Neural cell (in vitro differentiated cells): ENCODE measurements around the gene PLA2G6. TPM values are rescaled to one million over a fixed set of nuclear protein-coding genes. Genes with fewer than 3 reads are reported as not detected.

ENCODE experiments used
- H2AFZ ChIP-seq: fragments of 200-600, 300-800 bp; sonication (generic), shearing (Covaris generic); 2 replicates; pipeline ENCODE4 v1.6.0; 2014; ENCODE audit warnings: low read depth, mild to moderate bottlenecking, antibody characterized with exemption, low read length, moderate library complexity
- H3F3A ChIP-seq: fragments of 200-600 bp; shearing (Covaris generic); 2 replicates; pipeline ENCODE4 v1.6.1; 2016; ENCODE audit warnings: mild to moderate bottlenecking, moderate library complexity, mixed read lengths, antibody characterized with exemption, low read length; ENCODE audit not compliant: insufficient read depth, poor library complexity, severe bottlenecking
- H3K27ac ChIP-seq: fragments of 200-600, 300-800 bp; sonication (generic), shearing (Covaris generic); 2 replicates; pipeline ENCODE4 v1.5.1; 2014; ENCODE audit warnings: mild to moderate bottlenecking, low read length, moderate library complexity
- H3K27me3 ChIP-seq: fragments of 300-800, 200-600 bp; sonication (generic), shearing (Covaris generic); 2 replicates; pipeline ENCODE4 v1.6.0; 2014; ENCODE audit warnings: mild to moderate bottlenecking, low read depth, low read length, moderate library complexity; ENCODE audit not compliant: insufficient read depth
- H3K36me3 ChIP-seq: fragments of 300-800, 200-600 bp; sonication (generic), shearing (Covaris generic); 2 replicates; pipeline ENCODE4 v1.5.1; 2014; ENCODE audit warnings: mild to moderate bottlenecking, antibody characterized with exemption, low read length, moderate library complexity; ENCODE audit not compliant: insufficient read depth
- H3K4me2 ChIP-seq: fragments of 300-800, 200-600 bp; sonication (generic), shearing (Covaris generic); 2 replicates; pipeline ENCODE4 v1.6.0; 2014; ENCODE audit warnings: mild to moderate bottlenecking, low read length
- H3K4me3 ChIP-seq: fragments of 300-800, 200-600 bp; sonication (generic), shearing (Covaris generic); 2 replicates; pipeline ENCODE4 v1.5.1; 2014; ENCODE audit warnings: mild to moderate bottlenecking, low read length, moderate library complexity
- H3K79me2 ChIP-seq: fragments of 200-600 bp; shearing (Covaris generic); replicated peaks from 2 replicates; pipeline ENCODE4 v1.6.0; 2014; ENCODE audit warnings: mild to moderate bottlenecking, low read length, moderate library complexity; ENCODE audit not compliant: insufficient read depth
- H3K9ac ChIP-seq: fragments of 300-800, 200-600 bp; sonication (generic), shearing (Covaris generic); 2 replicates; pipeline ENCODE4 v1.6.1; 2016; ENCODE audit warnings: mild to moderate bottlenecking, low read length, mixed read lengths
- H3K9me2 ChIP-seq: fragments of 200-600 bp; shearing (Covaris generic); 2 replicates; pipeline ENCODE4 v1.6.1; 2016; ENCODE audit warnings: mild to moderate bottlenecking, low read length, mixed read lengths; ENCODE audit not compliant: insufficient read depth
- H3K9me3 ChIP-seq: fragments of 200-600, 300-800 bp; sonication (generic), shearing (Covaris generic); 2 replicates; pipeline ENCODE4 v1.6.1; 2016; ENCODE audit warnings: mild to moderate bottlenecking, mixed run types, low read length, moderate library complexity, mixed read lengths
- H4K20me1 ChIP-seq: fragments of 200-600 bp; shearing (Covaris generic); 2 replicates; pipeline ENCODE4 v1.6.1; 2016; ENCODE audit warnings: mild to moderate bottlenecking, mixed run types; ENCODE audit not compliant: insufficient read depth
- EP300 ChIP-seq: fragments of 450-650 bp; conservative IDR thresholded peaks from 2 replicates; pipeline ENCODE4 v1.6.1; 2014; ENCODE audit warnings: antibody characterized with exemption, mild to moderate bottlenecking, moderate library complexity; ENCODE audit not compliant: poor library complexity, severe bottlenecking
- EZH2 ChIP-seq: fragments of 200-600, 300-800 bp; shearing (Covaris generic), sonication (generic); IDR thresholded peaks from 2 replicates; pipeline ENCODE4 v1.6.1; 2014; ENCODE audit warnings: antibody characterized with exemption, low read length, borderline replicate concordance, mild to moderate bottlenecking; ENCODE audit not compliant: insufficient read depth, poor library complexity, severe bottlenecking
- MXI1 ChIP-seq: fragments of 450-650 bp; conservative IDR thresholded peaks from 2 replicates; pipeline ENCODE4 v1.6.1; 2014; ENCODE audit warnings: antibody characterized with exemption, mild to moderate bottlenecking; ENCODE audit not compliant: poor library complexity, severe bottlenecking
- POLR2AphosphoS5 ChIP-seq: IDR thresholded peaks from 2 replicates; pipeline ENCODE4 v1.6.1; 2012
- RAD21 ChIP-seq: fragments of 450-650 bp; conservative IDR thresholded peaks from 2 replicates; pipeline ENCODE4 v1.6.1; 2014; ENCODE audit warnings: antibody characterized with exemption, mild to moderate bottlenecking, moderate library complexity
- SMC3 ChIP-seq: fragments of 450-650 bp; conservative IDR thresholded peaks from 2 replicates; pipeline ENCODE4 v1.6.1; 2014; ENCODE audit warnings: antibody characterized with exemption, mild to moderate bottlenecking, moderate library complexity; ENCODE audit not compliant: poor library complexity
- TAF1 ChIP-seq: IDR thresholded peaks from 2 replicates; pipeline ENCODE4 v1.6.1; 2012; ENCODE audit warnings: low read depth
- polyA plus RNA-seq: library from polyadenylated mRNA; depleted of rRNA; stranded (reverse); fragments of >200 nt; gene quantifications from 2 replicates; pipeline ENCODE4 v1.2.3, GENCODE V29; 2014
- TF ChIP-seq, protein P1 (sequence below): IDR thresholded peaks from 2 replicates; pipeline ENCODE4 v1.6.1; 2012; ENCODE audit warnings: borderline replicate concordance
- TF ChIP-seq, protein P2 (sequence below): fragments of 450-650 bp; IDR thresholded peaks from 2 replicates; pipeline ENCODE4 v1.5.1; 2014; ENCODE audit warnings: antibody characterized with exemption, mild to moderate bottlenecking, moderate library complexity; ENCODE audit not compliant: poor library complexity, severe bottlenecking

The PLA2G6 gene
- polyA plus RNA-seq, 1 donor from 2014 or later: 18.5 TPM

DNA sequence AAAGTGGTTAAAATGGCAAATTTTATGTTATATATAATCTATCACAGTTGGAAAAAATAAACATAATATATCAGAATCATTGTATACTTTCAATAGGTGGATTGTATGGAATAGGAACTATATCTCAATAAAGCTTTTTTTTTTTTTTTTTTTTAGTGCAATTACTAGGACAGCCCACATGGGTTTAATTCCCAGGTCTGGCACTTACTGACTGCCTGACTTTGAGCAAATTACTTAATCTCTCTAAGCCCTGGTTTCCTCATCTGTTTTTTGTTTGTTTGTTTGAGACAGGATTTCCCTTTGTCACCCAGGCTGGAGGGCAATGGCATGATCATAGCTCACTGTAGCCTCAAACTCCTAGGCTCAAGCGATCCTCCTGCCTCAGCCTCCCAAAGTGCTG lies 45.0 kb downstream of the PLA2G6 start:
- H3K4me3 ChIP-seq: no peak overlapping the region
- H3K9me3 ChIP-seq: no peaks in the 10 kb centered on the region
- no peaks in the 10 kb centered on the region for H3F3A ChIP-seq
- no peaks in the 10 kb centered on the region for H3K27me3 ChIP-seq
- H2AFZ ChIP-seq: no peak overlapping the region
- H3K79me2 ChIP-seq: no peaks in the 10 kb centered on the region
- no peaks in the 10 kb centered on the region for H3K36me3 ChIP-seq
- no peaks in the 10 kb centered on the region for H3K9me2 ChIP-seq
- H3K27ac ChIP-seq: no peak overlapping the region
- no peaks in the 10 kb centered on the region for H4K20me1 ChIP-seq
- no peak overlapping the region for H3K4me2 ChIP-seq
- H3K9ac ChIP-seq: no peak overlapping the region
- TF ChIP-seq, protein P1, sequence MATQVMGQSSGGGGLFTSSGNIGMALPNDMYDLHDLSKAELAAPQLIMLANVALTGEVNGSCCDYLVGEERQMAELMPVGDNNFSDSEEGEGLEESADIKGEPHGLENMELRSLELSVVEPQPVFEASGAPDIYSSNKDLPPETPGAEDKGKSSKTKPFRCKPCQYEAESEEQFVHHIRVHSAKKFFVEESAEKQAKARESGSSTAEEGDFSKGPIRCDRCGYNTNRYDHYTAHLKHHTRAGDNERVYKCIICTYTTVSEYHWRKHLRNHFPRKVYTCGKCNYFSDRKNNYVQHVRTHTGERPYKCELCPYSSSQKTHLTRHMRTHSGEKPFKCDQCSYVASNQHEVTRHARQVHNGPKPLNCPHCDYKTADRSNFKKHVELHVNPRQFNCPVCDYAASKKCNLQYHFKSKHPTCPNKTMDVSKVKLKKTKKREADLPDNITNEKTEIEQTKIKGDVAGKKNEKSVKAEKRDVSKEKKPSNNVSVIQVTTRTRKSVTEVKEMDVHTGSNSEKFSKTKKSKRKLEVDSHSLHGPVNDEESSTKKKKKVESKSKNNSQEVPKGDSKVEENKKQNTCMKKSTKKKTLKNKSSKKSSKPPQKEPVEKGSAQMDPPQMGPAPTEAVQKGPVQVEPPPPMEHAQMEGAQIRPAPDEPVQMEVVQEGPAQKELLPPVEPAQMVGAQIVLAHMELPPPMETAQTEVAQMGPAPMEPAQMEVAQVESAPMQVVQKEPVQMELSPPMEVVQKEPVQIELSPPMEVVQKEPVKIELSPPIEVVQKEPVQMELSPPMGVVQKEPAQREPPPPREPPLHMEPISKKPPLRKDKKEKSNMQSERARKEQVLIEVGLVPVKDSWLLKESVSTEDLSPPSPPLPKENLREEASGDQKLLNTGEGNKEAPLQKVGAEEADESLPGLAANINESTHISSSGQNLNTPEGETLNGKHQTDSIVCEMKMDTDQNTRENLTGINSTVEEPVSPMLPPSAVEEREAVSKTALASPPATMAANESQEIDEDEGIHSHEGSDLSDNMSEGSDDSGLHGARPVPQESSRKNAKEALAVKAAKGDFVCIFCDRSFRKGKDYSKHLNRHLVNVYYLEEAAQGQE: no peak
- no peak for TF ChIP-seq POLR2AphosphoS5
- TF ChIP-seq MXI1: no peak
- no peak for TF ChIP-seq TAF1
- no peak for TF ChIP-seq EP300
- no peak for TF ChIP-seq SMC3
- TF ChIP-seq, protein P2, sequence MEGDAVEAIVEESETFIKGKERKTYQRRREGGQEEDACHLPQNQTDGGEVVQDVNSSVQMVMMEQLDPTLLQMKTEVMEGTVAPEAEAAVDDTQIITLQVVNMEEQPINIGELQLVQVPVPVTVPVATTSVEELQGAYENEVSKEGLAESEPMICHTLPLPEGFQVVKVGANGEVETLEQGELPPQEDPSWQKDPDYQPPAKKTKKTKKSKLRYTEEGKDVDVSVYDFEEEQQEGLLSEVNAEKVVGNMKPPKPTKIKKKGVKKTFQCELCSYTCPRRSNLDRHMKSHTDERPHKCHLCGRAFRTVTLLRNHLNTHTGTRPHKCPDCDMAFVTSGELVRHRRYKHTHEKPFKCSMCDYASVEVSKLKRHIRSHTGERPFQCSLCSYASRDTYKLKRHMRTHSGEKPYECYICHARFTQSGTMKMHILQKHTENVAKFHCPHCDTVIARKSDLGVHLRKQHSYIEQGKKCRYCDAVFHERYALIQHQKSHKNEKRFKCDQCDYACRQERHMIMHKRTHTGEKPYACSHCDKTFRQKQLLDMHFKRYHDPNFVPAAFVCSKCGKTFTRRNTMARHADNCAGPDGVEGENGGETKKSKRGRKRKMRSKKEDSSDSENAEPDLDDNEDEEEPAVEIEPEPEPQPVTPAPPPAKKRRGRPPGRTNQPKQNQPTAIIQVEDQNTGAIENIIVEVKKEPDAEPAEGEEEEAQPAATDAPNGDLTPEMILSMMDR: no peak
- no peak for TF ChIP-seq EZH2

DNA sequence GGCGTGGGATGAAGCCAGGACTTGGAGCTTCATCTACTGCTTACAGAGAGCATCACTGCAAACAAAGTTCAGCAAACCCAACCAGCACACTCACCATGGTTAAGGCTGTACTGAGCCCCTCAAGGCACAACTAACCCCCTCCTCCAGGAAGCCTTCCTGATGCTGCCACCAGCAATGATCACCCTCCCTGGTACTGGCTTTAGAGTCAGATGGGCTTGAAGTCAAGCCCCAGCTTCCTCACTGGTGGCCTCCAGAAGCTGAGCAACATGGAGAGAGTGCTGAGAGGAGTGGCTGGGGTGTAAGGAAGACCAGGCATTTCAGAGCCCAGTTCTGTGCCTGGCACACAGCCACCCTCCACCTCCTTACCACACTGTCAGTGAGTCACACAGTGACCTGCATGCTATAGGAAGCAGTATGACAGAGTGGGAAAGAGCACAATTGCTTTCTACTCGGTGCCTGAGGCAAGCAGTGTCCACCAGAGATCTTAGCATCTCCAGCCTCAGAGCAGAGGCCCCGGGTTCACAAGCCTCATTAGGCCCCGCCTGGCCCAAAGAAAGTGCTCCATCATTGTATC lies 46.4 kb downstream of the PLA2G6 start:
- Histone ChIP-seq H3K27me3 (no peaks in the 10 kb centered on the region), H3K4me2 (no peak overlapping the region), H3K9ac (no peak overlapping the region), H3K9me2 (no peaks in the 10 kb centered on the region), H4K20me1 (no peaks in the 10 kb centered on the region), H3K36me3 (no peaks in the 10 kb centered on the region), H3F3A (no peaks in the 10 kb centered on the region), H3K27ac (no peak overlapping the region), H3K9me3 (no peaks in the 10 kb centered on the region), H3K79me2 (no peaks in the 10 kb centered on the region), H3K4me3 (no peak overlapping the region), H2AFZ (no peak overlapping the region)
- TF ChIP-seq TAF1 (no peak), RAD21 (no peak)

DNA sequence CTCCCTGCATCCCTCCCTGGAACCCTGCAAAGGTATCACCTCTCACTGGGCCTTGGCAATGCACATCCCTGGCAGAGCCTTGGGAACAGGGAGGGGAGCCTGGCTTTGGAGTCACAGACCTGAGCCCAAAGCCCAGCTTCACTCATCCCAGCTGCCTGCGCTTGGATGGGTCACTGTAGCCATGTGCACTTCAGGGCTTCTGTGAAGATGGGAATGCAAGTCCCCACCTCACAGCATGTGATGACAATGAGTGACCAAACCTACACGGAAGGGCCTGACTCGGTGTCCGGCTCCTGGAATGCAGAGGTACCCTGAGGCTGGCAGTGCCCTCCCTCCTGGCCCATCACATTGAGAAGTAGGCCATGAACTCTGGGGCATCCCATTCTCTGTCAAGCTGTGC lies 48.3 kb downstream of the PLA2G6 start:
- Histone ChIP-seq H3K27me3 (no peaks in the 10 kb centered on the region), H3F3A (no peaks in the 10 kb centered on the region), H3K36me3 (no peaks in the 10 kb centered on the region), H4K20me1 (no peaks in the 10 kb centered on the region), H3K9me2 (no peaks in the 10 kb centered on the region), H3K4me3 (no peak overlapping the region), H3K4me2 (no peak overlapping the region), H3K9me3 (no peaks in the 10 kb centered on the region), H2AFZ (no peak overlapping the region), H3K27ac (no peak overlapping the region), H3K9ac (no peak overlapping the region), H3K79me2 (no peaks in the 10 kb centered on the region)
- no peak for TF ChIP-seq EP300
- TF ChIP-seq MXI1: no peak
- TF ChIP-seq, protein P1: no peak
- no peak for TF ChIP-seq SMC3
- TF ChIP-seq RAD21: no peak
